Activated CD8-positive, alpha-beta memory T cell treated with anti-CD3 and anti-CD28 coated beads, Interleukin-2, amount 50 U/mL, for 4 hours (primary cell): ENCODE data around the gene ATP5F1D.
"Not testable (repeated sequence)": the region's sequence is repeated elsewhere in the genome, so short reads cannot be mapped to it uniquely, and the experiment has no call there.

Experiments
- DNase-seq: peaks from one replicate; pipeline ENCODE4 v3.0.0-alpha.2; 2020

ATP5F1D gene

GRCh38 chr19:1233115-1233667, 8.4 kb upstream of the ATP5F1D start:
- no peak for DNase-seq

GRCh38 chr19:1234051-1234954, 7.2 kb upstream of the ATP5F1D start:
- no peak for DNase-seq

- DNase-seq = no peak
Observed at GRCh38 chr19:1234955-1235380, 6.6 kb upstream of the ATP5F1D start.

- DNase-seq = no peak
Observed at GRCh38 chr19:1235625-1236538, 5.7 kb upstream of the ATP5F1D start.

GRCh38 chr19:1236576-1236975, 5.0 kb upstream of the ATP5F1D start:
- DNase-seq = no peak

- no peak for DNase-seq
Observed at GRCh38 chr19:1237027-1237659, 4.4 kb upstream of the ATP5F1D start.

- DNase-seq = peak; percentile 53
Observed at GRCh38 chr19:1237754-1238368, 3.7 kb upstream of the ATP5F1D start, which contains the start of gene CBARP. CBARP (minus strand) TSS chr19:1238005; CDS start chr19:1236100, 1,905 bp downstream.

- DNase-seq = no peak
Observed at GRCh38 chr19:1238369-1239303, 2.9 kb upstream of the ATP5F1D start.

GRCh38 chr19:1239420-1239795, 2.1 kb upstream of the ATP5F1D start:
- peak; percentile 32 for DNase-seq

GRCh38 chr19:1239796-1240737, 1.5 kb upstream of the ATP5F1D start:
- DNase-seq = peak; percentile 99

- DNase-seq = no peak
Observed at GRCh38 chr19:1240925-1241324, 626 bp upstream of the ATP5F1D start.

GRCh38 chr19:1243768-1244692, 2.5 kb downstream of the ATP5F1D start:
- peak; percentile 93 for DNase-seq

GRCh38 chr19:1244693-1245451, 3.3 kb downstream of the ATP5F1D start:
- DNase-seq = peak; percentile 43

- DNase-seq = no peak
Observed at GRCh38 chr19:1245494-1246264, 4.1 kb downstream of the ATP5F1D start.

- not testable (repeated sequence) for DNase-seq
Observed at GRCh38 chr19:1246265-1247087, 4.9 kb downstream of the ATP5F1D start.

GRCh38 chr19:1247748-1248138, 6.2 kb downstream of the ATP5F1D start:
- DNase-seq = no peak
